CD4-positive, alpha-beta T cell treated with Interleukin-4 for 4 hours (primary cell): ENCODE results near the gene HOXA11.
A peak's percentile ranks its signal among the peaks of the same experiment; 100 is the strongest.

Source experiments
- DNase-seq: peaks from one replicate; pipeline ENCODE4 v3.0.0-alpha.2; 2020

Gene HOXA11

DNA sequence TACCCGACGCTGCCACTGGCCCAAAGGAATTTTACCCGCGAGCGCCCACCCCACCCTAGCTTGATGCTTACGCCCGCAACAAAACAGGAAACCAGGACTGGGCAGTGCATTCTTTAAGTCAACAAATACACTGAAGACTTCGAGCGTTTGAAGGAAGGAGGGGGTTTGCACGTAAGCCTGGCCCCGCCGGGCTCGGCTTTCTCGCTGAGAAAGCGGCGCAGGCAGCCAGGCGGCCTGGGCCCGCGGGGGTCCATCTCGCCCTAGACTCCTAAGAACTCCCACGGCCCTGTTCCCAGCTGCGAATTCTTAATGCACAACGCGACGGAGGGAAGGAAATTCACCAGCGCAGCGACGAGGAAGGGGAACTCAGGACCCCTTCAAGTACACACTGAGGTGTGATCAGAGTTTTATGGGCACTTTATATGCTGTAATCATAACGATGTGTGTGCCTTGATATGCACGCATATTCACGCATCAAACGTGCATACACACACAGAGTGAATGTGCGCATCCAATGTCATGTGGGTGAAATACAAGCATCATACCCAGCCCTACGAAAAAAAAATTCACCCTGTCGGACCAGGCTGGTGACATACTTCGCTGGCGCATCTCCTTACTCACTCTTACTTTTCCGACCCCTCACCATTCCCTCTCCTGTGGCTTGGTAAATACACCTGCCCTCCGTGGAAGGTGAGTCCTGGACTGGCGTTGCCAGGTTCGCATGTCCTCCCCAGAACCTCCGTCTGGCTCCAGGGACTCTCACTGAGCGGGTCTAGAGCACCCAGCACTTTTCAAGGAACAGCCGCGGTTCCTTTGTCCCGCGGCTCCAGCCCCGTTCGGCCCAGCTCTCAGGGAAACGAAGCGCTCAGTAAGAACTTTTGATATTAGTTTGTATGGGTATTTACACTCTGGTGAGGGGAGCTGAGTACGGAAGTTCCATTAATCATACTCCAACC is 20.6 kb upstream of the HOXA11 start:
- no peak for DNase-seq

DNA sequence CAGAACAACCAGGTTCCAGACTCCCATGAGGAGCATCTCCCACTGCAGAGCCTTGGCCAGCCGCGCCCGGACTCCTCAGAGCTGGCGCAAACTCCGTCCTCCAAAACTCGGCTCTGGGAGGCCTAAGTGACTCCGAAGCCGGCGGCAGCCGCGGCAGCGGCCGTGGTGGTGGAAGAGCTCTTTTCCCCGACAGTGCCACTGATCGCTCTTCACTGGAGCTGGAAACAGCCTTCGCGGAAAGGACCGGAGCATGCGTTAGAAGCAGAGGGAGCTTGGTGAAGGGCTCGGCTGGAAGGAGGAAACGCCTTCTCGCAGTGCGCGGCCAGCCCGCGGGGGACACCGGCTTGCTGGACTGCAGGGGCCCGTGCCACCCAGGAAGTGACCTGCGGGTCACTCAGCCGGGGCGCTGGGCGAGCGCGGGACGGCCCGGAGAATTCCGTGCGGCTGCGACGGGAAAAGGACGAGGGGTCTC is 19.9 kb upstream of the HOXA11 start:
- DNase-seq, result no peak

DNA sequence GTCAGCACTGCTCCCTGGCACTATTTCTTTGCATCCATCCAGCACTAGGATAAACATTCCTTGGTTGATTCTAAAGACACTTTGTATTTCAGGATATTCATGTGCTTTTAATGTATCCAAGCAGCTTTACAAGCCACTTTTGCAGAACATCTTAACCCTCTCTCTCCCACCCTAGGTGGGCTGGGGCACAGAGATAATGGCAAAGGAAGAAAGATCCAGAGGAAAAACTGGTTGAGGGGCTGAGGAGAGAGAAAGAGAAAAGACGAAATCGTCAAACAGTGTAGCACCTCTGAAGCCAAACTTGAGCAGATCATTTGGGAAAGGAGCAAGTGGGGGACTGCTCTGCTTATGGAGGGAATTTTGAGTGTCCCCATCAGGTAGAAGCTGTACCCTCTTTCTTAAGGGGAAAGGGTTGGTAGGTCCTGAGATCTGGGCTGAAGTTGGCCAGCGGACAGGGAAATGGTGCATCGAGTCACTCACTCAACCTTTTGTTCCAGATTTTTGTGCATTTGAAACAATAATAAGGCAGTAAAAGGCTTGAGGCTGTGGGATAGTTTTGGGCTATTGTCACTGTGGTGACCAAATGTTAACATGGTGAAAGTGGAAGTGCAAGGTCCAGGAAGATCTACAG is 19.0 kb upstream of the HOXA11 start:
- DNase-seq, result no peak

DNA sequence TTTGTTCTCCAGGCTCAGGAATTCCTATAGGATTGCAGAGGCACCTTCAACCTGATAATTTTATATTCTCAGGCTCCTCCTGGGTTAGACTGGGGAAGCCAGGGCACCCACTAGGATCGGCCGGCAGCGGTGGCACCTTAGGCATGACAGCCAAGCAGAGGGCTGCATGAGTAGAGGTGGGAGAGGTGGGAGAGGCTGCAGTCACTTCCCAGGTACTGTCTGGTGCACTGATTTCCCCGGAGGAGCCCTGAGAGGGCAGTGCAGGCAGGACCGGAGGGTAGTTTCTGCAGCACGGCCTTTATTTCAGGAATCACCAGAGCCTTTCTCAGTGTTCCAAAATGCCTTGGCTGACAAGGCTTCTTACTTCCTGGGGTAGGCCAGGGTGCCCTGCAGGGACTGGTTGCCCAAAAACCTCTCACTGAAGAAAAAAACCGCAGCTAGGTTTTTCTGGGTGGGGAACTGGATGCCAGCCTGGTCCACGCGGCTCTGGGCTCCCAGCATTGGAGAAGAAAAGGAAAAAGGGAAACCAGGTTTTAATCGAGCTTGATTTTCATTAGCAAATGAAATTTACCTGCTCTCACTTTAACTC is 18.4 kb upstream of the HOXA11 start:
- no peak for DNase-seq

DNA sequence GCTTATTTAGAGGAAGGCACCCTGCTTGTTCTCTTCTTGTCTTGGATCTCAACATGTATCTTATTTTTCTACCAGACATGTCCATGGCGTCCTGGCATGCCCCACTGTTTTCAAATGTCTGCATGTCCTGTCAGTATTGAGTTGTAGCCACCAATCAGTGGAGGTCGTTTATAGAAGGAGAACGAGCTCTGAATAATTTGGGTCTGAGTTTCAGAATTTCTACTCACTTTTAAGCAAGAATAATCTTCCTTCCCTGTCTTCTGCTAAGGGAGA is 17.8 kb upstream of the HOXA11 start:
- DNase-seq, result no peak

DNA sequence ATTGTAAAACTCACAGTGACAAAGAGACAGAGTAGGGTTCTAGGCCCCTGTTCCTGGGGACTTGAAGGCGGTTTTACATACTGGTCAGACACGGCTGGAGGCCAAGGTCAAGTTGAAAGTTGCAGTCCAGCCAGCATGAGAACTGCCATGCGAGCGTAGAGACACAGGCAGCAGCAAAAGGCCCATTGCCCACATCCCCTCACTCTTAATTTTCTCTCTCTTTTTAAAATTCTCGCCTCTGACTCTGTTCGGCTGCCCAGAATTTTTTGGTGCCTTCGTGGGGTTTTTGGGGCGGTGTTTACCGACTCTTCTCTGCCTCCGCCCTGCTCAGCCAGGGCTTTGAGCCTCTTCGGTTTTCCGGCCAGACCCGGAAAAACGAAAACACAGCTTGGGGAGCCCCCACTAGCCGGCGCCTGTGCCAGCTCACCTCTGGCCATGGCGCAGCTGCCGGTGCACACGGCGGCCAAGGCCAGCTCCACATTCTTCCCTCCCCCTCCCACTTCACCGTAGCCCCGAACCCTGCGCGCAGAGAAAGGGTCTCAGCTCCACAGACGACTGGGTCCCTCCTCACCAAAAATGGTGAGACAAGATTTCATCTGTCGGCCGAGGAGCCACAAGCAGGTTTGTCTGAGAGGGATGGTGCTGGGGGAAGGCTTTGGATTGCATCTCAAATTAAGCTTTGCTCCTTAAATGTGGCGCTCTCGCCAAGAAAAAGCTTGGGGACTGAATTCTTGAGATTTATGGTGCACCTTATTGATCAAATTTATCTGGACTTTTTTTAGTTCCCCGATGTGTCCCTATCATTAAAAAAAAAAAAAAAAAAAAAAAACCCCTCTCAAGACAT is 17.2 kb upstream of the HOXA11 start:
- no peak for DNase-seq

DNA sequence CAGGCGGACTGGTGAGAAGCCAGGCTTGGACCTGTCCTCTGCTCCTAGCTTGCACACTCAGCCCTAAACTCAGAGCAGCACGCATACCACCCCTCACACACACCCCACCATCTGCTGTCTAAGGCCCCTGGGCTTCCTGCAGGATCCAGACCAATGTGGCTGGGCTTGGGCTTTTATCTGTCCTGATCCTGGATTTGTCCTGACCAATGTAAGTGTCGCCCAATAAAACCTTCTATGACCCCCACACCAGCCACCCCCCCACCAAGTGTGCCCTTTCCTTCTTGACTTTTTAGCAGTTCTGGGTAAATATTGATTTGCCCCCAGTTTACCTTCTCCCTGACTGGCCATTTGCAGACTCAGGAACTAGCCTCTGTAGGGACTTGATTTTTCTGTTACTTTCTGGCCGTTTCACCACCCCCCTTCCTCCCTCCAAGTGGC is 16.6 kb upstream of the HOXA11 start:
- DNase-seq, result no peak

DNA sequence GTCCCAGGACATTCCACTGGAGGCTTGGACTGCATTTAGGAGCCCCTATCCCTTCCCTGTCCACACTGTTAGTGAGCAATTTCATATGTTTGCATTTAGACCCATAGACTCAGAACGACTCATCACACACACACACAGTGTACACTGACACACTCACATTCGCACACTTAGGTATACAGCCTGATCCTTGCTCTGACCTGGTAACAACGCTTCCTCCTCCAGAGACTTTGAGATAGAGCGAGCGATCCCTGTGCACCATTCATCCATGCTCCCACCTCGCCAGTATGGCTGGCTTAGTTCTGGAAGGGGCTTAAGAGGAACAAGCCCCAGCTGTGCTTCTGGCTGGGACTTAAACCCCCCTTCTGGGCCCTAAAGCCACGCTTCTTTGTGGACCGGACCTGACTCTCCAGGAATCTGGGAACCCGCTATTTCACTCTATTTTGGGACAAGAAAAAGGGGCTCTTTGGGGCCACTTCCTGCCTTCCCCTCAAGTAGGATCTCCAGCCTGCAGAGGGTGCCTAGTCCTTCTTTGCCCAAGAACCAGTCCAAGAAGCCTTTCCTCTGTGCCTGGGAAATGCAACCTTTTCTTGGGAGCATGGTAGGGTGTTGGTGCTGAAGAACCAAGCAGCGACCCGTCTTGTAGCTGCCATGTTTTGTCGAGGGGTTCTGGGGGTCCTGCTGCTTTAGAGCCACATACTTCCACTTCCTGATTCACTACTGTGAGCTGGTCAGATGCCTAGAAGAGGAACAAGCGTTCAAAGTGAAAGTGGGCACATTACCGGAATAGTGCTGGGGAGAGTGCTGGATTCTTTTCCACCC is 15.9 kb upstream of the HOXA11 start:
- no peak for DNase-seq

DNA sequence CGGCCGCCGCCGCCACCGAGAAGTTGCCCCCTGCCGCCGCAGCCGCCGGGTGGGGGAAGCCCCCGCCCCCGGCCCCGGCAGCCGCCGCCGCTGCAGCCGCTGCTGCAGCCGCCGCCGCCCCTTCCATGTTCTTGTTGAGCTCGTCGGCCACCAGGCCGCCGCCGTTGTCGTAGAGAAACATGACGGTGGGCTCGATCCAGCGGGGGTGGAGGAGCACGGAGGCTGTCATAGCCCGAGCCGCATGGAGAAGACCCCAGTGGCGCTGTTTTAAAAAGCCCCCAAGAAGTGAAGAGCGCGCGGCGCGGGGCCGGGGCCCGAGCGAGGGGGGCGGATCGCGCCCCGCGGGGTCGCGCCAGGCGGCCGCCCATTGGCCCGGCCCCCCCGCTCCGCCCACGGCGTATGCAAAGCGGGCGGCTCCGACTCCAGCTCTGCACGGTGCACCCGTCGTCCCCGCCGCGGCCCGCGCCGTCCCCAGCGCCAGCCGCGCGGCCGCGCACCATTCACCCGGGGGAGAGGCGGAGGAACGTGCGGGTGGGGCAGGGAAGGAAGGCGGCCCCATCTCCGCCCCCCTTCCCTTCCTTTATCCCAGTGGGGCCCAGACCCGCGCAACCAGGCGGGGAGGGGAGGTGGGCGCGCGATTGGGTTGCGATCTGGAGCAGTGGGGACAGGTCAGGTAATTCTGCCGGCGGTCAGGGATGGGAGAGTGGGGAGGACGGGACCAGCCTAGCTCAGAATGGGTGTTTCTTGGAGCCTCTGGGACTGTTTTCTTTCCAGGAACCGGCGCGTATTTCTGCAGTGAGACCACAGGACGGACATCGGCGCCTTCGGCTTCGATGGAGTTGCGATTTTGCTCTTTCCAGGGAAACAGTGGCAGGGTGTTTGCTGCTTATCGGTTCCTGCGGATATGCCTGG is 15.1 kb upstream of the HOXA11 start, which contains the start of gene HOXA13:
Gene HOXA13, minus strand, starts transcription at position 243 of the 912 bp plus-strand sequence. Its CDS starts 14 bp downstream, at position 229.
- DNase-seq, result no peak

DNA sequence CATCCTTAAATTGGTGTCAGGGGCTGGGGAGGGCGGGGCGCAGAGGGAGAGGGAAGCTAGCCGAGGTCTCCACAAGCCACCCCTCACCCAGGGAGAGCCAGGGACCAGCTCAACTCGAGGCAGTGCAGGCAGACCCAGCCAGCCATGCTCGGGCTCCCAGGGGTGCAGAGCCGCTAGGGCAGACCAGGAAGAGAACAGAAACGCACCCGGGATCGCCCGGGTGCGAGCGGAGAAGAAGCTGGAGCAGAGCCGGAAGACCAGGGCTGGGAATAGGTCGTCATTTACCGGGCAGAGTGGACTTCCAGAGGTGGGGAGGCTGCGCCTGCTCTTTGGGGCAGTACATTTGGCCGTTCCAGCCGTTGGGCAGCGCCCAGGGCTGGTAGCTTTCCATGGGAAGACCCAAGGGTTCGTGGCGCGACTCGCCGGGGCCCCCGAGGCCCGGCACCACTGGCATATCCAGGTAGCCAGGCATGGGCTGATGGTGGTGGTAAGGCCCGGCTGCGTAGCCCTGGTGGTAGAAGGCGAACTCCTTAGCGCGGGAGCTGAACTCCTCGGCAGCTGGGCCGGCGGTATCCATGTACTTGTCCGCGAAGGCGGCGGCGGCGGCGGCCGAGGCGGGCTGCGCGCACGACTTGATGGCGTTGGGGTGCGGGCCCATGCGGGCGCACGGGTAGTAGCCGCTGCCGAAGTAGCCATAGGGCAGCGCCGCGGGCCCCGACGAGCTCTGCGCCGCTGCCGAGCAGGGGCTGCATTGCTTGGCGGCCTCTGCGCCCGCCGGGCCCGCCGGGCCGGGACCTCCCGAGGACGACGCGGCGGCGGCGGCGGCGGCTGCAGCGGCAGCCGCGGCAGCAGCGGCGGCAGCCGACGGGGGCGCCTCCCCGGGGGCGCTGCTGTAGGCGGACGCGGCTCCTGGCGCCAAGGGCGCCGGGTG is 14.1 kb upstream of the HOXA11 start:
- no peak for DNase-seq

DNA sequence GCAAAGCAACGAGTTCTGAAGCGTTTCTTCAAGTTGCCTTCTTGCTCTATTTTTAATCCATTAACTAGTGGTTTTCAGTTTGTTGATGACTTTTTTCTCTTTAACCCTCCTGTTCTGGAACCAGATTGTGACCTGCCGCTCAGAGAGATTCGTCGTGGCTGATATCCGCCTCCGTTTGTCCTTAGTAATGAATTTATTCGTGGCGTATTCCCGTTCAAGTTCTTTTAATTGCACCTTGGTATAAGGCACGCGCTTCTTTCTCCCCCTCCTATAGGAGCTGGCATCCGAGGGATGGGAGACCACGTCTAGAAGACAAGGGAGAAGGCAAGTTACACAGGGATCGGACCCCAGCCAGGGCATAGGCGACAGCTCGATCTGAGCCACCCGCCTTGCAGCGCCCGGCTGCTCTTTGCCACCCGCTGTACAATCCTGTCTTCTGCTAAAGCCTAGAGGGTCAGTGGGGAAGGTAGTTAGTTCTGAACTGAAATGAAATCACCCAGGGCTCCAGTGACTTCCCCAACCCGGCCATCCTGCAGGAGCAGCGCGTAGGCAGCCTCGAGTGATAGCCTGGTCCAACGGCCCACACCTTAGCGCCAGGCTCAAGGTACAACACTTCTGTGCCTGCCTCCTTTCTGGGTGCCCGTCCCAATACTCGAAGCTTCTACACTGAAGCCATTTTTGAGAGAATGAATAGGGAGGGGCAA is 13.3 kb upstream of the HOXA11 start:
- no peak for DNase-seq

DNA sequence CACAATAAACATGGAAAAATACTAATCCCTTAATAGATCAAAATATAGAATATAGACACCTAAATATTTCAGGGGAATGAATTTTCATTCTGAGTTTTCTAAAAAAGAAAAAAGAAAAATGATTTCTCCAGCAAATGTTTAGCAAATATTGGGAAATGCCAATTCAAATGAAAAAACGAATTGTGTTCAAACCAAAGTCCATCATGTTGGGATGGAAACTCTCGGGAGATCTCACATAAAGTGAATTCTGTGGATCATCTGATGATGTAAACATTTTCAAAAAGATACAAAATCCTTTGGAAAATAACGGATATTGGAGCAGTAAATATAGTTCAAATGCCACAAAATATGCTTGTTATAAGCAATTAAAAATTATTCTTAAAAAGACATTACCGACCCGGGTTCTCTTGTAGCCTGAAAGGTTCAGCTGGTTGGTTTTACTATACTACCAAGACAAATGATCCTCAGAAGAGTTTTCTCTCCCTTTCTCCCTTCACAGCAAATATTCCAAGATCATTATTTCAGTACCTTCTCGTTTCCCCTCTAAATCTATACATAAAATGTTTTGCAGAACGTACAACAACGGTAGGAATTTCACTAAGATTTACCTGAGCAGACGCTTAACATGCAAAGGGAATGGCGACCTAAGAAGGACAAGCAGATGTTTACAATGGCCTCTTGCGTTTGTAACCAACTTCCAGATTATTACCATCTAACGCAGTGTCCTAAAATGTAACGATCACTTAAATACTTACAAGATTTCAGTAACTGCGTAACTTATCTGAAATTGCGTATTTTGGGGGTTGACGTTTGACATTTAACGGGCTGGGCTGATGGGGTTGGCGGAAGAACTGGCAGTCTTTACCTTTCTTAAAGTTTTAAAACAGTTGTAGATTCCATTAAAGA is 12.4 kb upstream of the HOXA11 start:
- DNase-seq, result no peak

DNA sequence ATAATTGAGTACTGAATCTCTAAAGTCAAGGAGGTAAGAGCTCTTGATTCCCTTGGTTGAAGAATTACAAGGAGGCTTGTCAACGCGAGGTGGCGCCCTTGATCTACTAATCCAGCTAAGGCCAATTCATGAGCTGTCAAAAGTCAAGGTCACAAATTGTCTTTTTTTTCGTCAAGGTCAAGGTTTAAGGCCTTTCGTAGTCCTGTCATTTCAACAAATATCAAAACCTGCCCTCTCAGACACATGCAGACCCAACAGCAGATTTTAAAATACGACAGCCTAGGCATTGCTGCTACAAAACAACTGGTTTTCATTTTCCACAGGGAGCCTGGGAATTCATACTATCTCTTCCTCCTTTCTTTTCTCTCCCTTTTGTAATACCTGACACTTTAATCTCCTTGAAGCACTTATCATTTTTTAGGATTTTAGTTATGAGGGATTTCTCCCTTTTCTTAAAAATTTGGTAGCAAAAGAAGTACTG is 11.3 kb upstream of the HOXA11 start:
- peak; percentile 77 for DNase-seq

DNA sequence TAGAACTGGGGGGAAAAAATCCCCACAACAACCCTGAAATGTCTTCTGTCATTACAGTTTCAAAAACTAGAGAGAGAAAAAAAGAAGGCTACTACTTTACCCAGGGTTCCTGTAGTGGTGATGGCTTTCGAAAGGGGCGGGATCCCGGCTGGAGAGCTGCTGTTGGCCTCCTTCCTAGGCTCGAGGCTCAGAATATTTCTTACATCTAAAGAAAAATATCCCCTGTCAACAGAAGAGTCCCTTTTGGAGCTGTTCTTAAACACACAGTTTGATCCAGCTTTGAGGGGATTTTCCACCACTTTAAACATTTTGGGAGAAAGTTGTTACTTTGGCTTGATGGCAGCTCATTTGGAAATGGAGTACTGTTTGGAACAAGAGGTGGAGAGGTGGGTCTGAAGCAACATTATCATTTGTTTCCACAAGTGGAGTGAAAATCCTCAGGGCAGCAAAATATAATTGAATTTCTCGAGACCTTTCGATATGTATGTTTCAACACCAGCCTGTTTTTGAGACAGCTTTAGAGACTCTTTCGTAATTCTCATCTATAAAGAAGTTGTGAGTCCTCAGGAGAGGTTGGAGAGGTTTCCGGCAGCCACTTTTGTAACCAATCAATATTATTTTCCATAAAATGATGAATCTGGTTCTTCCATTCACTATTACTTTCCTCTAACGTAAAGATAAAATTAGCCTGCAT is 9.8 kb upstream of the HOXA11 start:
- DNase-seq, result no peak

DNA sequence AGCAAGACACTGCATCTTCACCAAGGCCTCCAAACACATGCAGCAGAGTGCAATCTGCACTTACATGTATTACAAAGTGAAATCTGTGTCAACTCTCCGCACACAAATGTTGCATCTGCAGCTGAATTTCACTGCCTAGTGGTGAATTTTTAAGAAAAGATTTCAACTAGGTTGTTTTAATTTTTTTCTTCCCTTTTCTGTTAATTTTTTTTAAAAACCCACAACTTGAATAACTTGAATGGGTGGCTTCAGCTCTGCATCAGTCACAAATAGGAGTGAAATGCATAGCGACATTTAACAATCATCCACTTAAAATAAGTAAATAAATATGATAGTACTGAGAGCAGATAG is 8.9 kb upstream of the HOXA11 start:
- no peak for DNase-seq

DNA sequence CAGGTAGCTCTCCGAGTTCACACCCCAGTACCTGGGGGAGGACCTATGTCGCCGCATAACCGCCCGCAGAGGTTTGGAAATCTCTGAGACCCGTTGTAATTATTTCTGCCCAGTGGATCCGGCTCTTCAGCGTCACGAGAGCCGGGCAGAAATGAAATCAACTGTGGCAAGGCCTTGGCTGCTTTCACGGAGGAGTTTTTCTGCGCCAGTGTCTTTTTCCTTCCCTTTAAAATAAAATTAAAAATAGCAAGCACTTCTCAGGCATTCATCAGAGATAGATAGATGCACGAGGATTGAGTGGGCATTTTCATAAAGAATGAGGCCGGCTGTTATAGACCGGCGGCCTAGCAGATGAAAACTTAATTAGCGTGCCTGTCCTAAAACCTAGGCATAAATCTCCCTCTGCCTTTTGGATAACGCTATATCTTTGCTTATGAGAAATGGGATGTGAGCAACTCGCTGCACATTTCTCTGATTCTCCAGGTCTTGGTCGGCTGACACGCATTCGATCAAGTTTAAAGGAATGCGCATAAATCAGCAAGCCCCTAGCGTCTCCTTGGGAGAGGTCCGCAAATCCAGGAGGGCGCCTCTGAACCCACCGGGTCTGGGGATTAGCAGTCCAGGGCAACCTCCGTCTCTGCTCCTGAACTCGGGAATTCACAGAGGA is 8.4 kb upstream of the HOXA11 start:
- no peak for DNase-seq
